22Rv1 (cell line): ENCODE data around the gene VPS13D.

ENCODE experiments used
- CTCF ChIP-seq: fragments of 450-650 bp; IDR thresholded peaks from 2 replicates; pipeline ENCODE4 v1.5.1; 2017; ENCODE audit warnings: mild to moderate bottlenecking
- ZFX ChIP-seq: fragments of 450-650 bp; IDR thresholded peaks from 2 replicates; pipeline ENCODE4 v1.6.1; 2017; ENCODE audit warnings: antibody characterized with exemption, borderline replicate concordance

GRCh38 chr1:12302798-12303447, 73.1 kb downstream of the VPS13D start:
- TF ChIP-seq CTCF (no peak), ZFX (no peak)
